Activated CD4-positive, alpha-beta T cell treated with anti-CD3 and anti-CD28 coated beads for 48 hours (primary cell): ENCODE measurements around the gene ZNF454.

Experiments used
- DNase-seq: peaks from one replicate; pipeline ENCODE4 v3.0.0-alpha.2; 2020

The ZNF454 gene

DNA sequence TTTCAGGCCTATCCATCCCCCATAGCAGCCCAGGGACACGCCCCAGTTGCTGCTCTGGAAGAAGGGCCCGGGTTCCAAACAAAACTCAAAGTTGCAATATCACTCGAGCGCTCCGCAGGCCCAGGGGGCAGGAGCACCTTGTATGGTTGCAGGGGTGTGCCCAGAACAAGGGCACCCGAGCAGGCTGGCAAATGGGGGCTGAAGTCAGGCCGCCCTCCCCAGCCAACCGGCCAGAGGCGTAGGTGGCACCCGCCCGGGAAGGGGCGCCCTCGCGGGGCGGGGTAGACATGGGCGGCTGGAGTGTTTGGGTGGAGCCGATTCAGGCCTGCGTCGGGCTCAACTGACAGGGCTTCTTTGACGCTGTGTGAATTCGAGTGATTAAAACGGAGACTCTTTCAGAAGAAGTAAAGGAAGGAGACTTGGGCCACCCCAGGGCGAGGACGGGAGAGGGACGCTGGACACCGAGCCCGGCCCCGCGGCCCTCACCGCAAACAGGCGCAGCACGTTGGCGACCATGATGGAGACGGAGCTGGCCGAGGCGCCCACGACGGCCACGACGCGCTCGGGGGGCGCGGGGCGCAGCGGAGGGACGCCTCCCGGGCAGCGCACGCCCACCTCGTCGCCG, 53.1 kb downstream of the ZNF454 start:
- DNase-seq: no peak

DNA sequence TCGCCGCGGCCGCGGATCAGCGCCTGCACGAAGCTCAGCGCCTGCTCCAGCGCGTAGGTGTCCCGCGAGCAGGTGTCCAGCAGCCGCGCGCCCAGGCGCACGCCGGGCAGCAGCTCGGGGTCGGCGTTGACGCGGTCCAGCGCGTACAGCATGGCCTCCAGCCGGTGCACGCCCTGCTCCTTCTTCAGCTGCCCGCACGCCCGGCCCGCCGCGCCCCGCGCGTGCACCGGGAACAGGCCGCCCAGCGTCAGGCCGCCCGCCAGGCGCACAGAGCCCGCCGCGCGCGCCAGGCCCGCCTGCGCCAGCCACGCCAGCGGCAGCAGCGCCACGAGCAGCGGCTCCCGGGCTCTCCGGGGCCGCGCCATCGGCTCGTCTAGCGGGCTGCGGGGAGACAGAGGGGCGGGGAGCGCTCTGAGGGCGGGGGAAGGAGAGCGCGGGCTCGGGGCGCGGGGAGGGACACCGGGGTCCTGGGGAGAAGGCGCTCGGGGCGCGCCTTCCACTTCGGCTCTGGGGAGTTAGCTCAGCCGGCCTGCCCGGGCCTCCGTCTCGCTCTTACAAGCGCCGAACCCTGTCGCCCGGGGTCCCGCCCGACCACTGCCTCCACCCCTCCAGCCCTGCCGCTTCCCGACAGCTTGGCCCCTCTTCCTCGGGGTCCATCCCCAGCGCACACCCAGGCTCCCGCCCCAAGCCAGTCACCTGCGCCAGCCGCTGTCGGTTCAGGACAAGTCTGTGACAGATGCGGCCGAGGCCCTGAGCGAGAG, 53.8 kb downstream of the ZNF454 start, which contains the start of gene GRM6:
Gene GRM6 (minus strand): TSS at position 741 of the 761 bp plus-strand sequence. CDS start 376 bp downstream, at position 365.
- DNase-seq: no peak

DNA sequence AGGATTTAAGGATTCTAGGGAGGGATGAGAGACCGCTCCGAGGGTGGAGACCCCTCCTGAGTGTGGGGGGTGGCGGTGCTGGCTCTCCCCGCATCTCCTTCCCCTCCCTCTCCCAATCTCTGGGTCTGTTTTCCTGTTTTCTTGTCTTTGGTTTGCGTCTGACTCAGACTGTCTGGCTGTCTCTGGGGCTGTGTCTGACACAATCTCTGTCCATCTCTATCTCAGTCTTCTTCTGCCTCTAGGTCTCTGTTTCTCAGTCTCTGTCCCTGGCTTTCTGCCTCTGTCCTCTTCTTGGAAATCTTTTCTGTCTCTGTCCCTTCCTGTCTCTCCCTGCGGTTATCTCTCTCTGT, 54.3 kb downstream of the ZNF454 start:
- no peak for DNase-seq

- DNase-seq: no peak
Measured at GRCh38 chr5:178996156-178996555, 55.2 kb downstream of the ZNF454 start.

DNA sequence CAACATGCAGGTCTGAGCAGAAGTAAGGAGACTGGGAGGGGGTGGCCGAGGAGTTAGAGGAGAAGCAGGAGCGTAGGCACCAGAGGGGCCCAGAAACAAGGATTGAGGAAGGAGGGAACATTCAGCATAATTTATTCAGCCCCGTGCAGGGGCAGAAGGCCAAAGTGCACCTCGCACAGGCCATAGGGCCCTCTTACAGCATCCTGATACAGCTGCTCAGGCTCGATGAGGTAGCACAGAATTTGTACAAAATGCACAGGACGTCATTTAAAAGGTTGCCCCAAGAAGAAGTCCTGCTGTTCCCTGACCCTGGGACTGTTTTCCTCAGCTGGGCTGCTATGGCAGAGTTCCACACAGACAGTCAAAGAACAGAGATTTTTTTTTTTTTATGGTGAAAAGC, 56.2 kb downstream of the ZNF454 start:
- DNase-seq: no peak

DNA sequence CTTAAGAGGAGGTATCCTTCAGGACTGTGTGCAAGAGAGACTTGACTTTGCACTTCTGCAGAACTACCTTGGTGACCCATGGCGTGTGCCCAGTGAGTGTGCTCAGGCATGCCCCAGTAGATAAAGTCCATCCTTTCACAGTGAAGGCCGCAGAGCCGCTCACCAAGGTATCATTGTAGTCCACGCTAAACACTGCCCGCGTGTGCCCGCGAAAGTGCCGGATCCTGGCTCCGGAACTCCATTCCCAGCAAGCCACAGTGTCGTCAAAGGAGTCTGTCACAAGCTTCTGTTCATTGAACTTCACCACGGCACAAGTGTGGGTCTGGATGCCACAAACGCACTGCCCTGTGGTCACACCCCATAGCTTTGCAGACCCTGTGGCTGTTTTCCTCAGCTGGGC, 57.4 kb downstream of the ZNF454 start:
- DNase-seq: no peak

- DNase-seq: no peak
Measured at GRCh38 chr5:179006564-179006963, 65.6 kb downstream of the ZNF454 start.

- no peak for DNase-seq
Measured at GRCh38 chr5:179008667-179009066, 67.7 kb downstream of the ZNF454 start.
